GM13977 (cell line): ENCODE measurements around the gene SLC44A5.

ENCODE experiments used
- DNase-seq: peaks from one replicate; pipeline ENCODE4 v3.0.0; 2012; ENCODE audit warnings: low spot score
- CTCF ChIP-seq: IDR thresholded peaks from 2 replicates; pipeline ENCODE4 v1.5.1; 2012; ENCODE audit warnings: mild to moderate bottlenecking, control low read depth; ENCODE audit not compliant: insufficient read depth; ENCODE audit errors: extremely low read depth, missing control alignments
- in situ Hi-C: fragments of 300-500 bp; cut with MboI; formaldehyde crosslinking; loops from one replicate; pipeline ENCODE4 v1.12.0; 2022; ENCODE audit warnings: low sequenced_read_pairs, low pct_unique_long_range_greater_than_20kb, mixed read lengths, inconsistent platforms; ENCODE audit not compliant: unreplicated experiment

SLC44A5 gene

GRCh38 chr1:75548721-75549480 is 62.0 kb downstream of the SLC44A5 start:
- no peak for TF ChIP-seq CTCF
- in situ Hi-C loops = no loop called here
- DNase-seq = no peak

GRCh38 chr1:75543705-75544104 is 67.2 kb downstream of the SLC44A5 start:
- TF ChIP-seq CTCF = no peak
- DNase-seq = no peak

GRCh38 chr1:75542818-75543570 is 67.9 kb downstream of the SLC44A5 start:
- in situ Hi-C loops = no loop called here
- no peak for DNase-seq
- TF ChIP-seq CTCF = no peak

More at GRCh38 chr1:75543705-75544104, 67.2 kb downstream of the SLC44A5 start:
- in situ Hi-C loops = no loop called here

GRCh38 chr1:75539230-75540116 is 71.4 kb downstream of the SLC44A5 start:
- no peak for DNase-seq
- TF ChIP-seq CTCF = no peak
- in situ Hi-C loops = no loop called here

- no peak for TF ChIP-seq CTCF
- DNase-seq = no peak
- in situ Hi-C loops = no loop called here
Observed at GRCh38 chr1:75533085-75533484, 77.8 kb downstream of the SLC44A5 start.

GRCh38 chr1:75531570-75531969 is 79.3 kb downstream of the SLC44A5 start:
- no peak for TF ChIP-seq CTCF
- no peak for DNase-seq
- in situ Hi-C loops = no loop called here
